Measurements from ENCODE around the gene PTPRT. TPM values are rescaled to one million over a fixed set of nuclear protein-coding genes. Genes with fewer than 3 reads are reported as not detected.

Gene PTPRT
- total RNA-seq, 1 experiment from 2014 or later: 44.5 TPM

DNA sequence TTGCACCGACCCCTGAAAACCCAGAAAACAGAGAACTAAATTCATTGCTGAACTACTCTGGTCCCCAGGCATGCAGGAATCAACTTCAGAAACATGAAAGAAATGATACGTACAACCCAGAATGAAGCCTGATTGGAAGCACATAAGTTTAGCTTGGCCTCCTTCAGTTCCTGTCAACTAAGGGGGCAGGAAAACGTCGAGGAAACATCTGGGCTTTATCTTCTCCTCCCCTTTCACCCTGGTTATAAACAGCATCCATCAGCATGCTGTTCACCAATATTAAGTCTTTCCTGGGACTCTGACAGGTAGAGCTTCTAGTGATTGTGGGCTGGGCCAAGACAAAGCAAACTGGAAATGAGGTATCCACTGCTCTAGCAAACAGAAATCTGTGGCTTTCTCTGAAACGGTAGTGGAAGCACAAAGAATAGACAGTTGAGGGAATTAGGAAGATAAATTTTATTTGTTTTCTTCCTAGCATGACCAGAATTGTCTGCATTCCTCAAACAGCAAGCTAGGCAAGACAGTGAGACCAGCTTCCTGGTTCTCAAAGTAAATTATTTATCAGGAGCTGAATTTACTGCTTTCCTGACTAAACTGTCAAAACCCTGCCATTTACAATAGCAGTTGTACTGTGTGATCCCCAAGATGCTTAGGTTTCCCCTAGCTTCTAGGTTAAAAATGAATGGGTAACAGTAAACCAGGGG, 134.4 kb downstream of the PTPRT start:
- Histone ChIP-seq H4K20me1 (ENCODE audit: insufficient read depth, low read depth, low read length) (no peaks in the 10 kb centered on the region), H3K4me2 (ENCODE audit: low read depth, low read length, poor library complexity, severe bottlenecking) (no peak overlapping the region), H2AFZ (ENCODE audit: low read length) (peak overlapping the region; percentile 46; the same call in 1 of the 2 replicates), H3K79me2 (ENCODE audit: low read length) (no peaks in the 10 kb centered on the region), H3K36me3 (ENCODE audit: insufficient read depth, low read length) (no peaks in the 10 kb centered on the region), H3K9ac (ENCODE audit: low read length) (no peak overlapping the region), H3K4me3 (ENCODE audit: low read length) (no peak overlapping the region), H3K9me3 (ENCODE audit: low read length) (no peaks in the 10 kb centered on the region), H3K4me1 (ENCODE audit: low read length) (peaks cover 45% of the 10 kb centered on the region), H3K9me2 (replicated peaks; ENCODE audit: insufficient read depth, low read length) (no peaks in the 10 kb centered on the region), H3K27me3 (ENCODE audit: low read length) (no peaks in the 10 kb centered on the region), H3K27ac (ENCODE audit: low read length) (peak overlapping the region; percentile 39; the same call in 1 of the 2 replicates)
- no peak for DNase-seq

- H3K27me3 ChIP-seq (ENCODE audit: low read length): no peaks in the 10 kb centered on the region
- H3K4me1 ChIP-seq (ENCODE audit: low read length): peaks cover 43% of the 10 kb centered on the region
- DNase-seq: no peak
- H3K9me2 ChIP-seq (replicated peaks; ENCODE audit: insufficient read depth, low read length): no peaks in the 10 kb centered on the region
- no peak overlapping the region for H2AFZ ChIP-seq (ENCODE audit: low read length)
- no peak overlapping the region for H3K27ac ChIP-seq (ENCODE audit: low read length)
- H3K79me2 ChIP-seq (ENCODE audit: low read length): no peaks in the 10 kb centered on the region
- H4K20me1 ChIP-seq (ENCODE audit: insufficient read depth, low read depth, low read length): no peaks in the 10 kb centered on the region
- no peak overlapping the region for H3K4me2 ChIP-seq (ENCODE audit: low read depth, low read length, poor library complexity, severe bottlenecking)
- H3K4me3 ChIP-seq (ENCODE audit: low read length): no peak overlapping the region
- no peaks in the 10 kb centered on the region for H3K36me3 ChIP-seq (ENCODE audit: insufficient read depth, low read length)
- no peaks in the 10 kb centered on the region for H3K9me3 ChIP-seq (ENCODE audit: low read length)
- no peak overlapping the region for H3K9ac ChIP-seq (ENCODE audit: low read length)
These were observed 137.2 kb downstream of the PTPRT start for GRCh38 chr20:43052532-43052931.

DNA sequence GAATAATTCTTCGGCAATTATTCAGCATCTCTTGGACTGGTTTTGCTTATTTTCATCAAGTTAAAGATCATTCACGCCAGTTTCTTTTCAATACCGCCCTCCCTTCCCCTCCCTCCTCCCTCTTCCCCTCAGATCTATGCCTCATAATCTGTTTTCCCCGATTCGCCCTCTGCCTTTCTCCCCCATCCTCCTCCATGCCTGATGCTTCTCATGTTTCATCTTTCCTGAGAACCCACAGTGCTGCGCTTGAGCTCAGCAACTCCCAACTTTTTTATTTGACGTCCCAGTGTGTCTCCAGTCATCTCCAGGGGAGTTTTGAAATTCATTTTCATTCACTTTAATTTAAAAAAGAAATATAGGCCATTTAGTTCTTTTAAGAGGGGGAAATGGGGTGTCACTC, 142.7 kb downstream of the PTPRT start:
- H2AFZ ChIP-seq (ENCODE audit: low read length): no peak overlapping the region
- H3K36me3 ChIP-seq (ENCODE audit: insufficient read depth, low read length): no peaks in the 10 kb centered on the region
- no peak overlapping the region for H3K9ac ChIP-seq (ENCODE audit: low read length)
- H3K4me1 ChIP-seq (ENCODE audit: low read length): peaks cover 39% of the 10 kb centered on the region
- H3K27ac ChIP-seq (ENCODE audit: low read length): no peak overlapping the region
- H3K79me2 ChIP-seq (ENCODE audit: low read length): no peaks in the 10 kb centered on the region
- no peak overlapping the region for H3K4me3 ChIP-seq (ENCODE audit: low read length)
- no peaks in the 10 kb centered on the region for H4K20me1 ChIP-seq (ENCODE audit: insufficient read depth, low read depth, low read length)
- H3K27me3 ChIP-seq (ENCODE audit: low read length): no peaks in the 10 kb centered on the region
- no peaks in the 10 kb centered on the region for H3K9me2 ChIP-seq (replicated peaks; ENCODE audit: insufficient read depth, low read length)
- H3K9me3 ChIP-seq (ENCODE audit: low read length): no peaks in the 10 kb centered on the region
- DNase-seq: no peak
- no peak overlapping the region for H3K4me2 ChIP-seq (ENCODE audit: low read depth, low read length, poor library complexity, severe bottlenecking)

DNA sequence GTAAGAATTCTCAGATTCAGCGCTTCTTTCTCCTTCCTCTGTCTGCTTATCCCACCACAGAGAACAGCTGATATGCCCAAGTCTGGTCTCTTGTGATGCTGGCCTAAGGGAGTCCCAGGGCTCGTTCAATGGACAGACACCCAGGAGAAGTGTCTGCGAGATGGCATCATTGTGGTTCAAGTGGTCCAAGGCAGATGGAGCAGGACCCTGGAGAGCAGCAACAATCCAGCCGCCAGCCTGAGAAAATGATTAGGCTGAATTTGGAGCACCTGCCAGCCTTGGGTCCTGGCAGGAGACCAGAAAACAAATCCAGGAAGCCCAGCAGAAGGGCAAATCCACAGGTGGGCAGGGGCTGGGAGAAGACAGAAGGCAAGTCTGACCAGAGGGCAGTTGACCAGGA, 145.8 kb downstream of the PTPRT start:
- H3K36me3 ChIP-seq (ENCODE audit: insufficient read depth, low read length): no peaks in the 10 kb centered on the region
- H2AFZ ChIP-seq (ENCODE audit: low read length): no peak overlapping the region
- no peaks in the 10 kb centered on the region for H3K9me3 ChIP-seq (ENCODE audit: low read length)
- H3K4me2 ChIP-seq (ENCODE audit: low read depth, low read length, poor library complexity, severe bottlenecking): no peak overlapping the region
- no peaks in the 10 kb centered on the region for H4K20me1 ChIP-seq (ENCODE audit: insufficient read depth, low read depth, low read length)
- no peaks in the 10 kb centered on the region for H3K79me2 ChIP-seq (ENCODE audit: low read length)
- no peak overlapping the region for H3K4me3 ChIP-seq (ENCODE audit: low read length)
- H3K27me3 ChIP-seq (ENCODE audit: low read length): no peaks in the 10 kb centered on the region
- no peaks in the 10 kb centered on the region for H3K9me2 ChIP-seq (replicated peaks; ENCODE audit: insufficient read depth, low read length)
- peaks cover 31% of the 10 kb centered on the region for H3K4me1 ChIP-seq (ENCODE audit: low read length)
- H3K27ac ChIP-seq (ENCODE audit: low read length): peak overlapping the region; percentile 37; the same call in 1 of the 2 replicates
- no peak overlapping the region for H3K9ac ChIP-seq (ENCODE audit: low read length)
- DNase-seq: no peak

GRCh38 chr20:43040427-43040826, 149.3 kb downstream of the PTPRT start:
- Histone ChIP-seq H2AFZ (ENCODE audit: low read length) (no peak overlapping the region), H3K9me2 (replicated peaks; ENCODE audit: insufficient read depth, low read length) (no peaks in the 10 kb centered on the region), H3K4me1 (ENCODE audit: low read length) (peaks cover 55% of the 10 kb centered on the region), H3K36me3 (ENCODE audit: insufficient read depth, low read length) (no peaks in the 10 kb centered on the region), H3K27me3 (ENCODE audit: low read length) (no peaks in the 10 kb centered on the region), H3K4me3 (ENCODE audit: low read length) (no peak overlapping the region), H3K4me2 (ENCODE audit: low read depth, low read length, poor library complexity, severe bottlenecking) (no peak overlapping the region), H3K79me2 (ENCODE audit: low read length) (no peaks in the 10 kb centered on the region), H3K9ac (ENCODE audit: low read length) (no peak overlapping the region), H3K27ac (ENCODE audit: low read length) (no peak overlapping the region), H3K9me3 (ENCODE audit: low read length) (no peaks in the 10 kb centered on the region), H4K20me1 (ENCODE audit: insufficient read depth, low read depth, low read length) (no peaks in the 10 kb centered on the region)
- peak; percentile 84 for DNase-seq

DNA sequence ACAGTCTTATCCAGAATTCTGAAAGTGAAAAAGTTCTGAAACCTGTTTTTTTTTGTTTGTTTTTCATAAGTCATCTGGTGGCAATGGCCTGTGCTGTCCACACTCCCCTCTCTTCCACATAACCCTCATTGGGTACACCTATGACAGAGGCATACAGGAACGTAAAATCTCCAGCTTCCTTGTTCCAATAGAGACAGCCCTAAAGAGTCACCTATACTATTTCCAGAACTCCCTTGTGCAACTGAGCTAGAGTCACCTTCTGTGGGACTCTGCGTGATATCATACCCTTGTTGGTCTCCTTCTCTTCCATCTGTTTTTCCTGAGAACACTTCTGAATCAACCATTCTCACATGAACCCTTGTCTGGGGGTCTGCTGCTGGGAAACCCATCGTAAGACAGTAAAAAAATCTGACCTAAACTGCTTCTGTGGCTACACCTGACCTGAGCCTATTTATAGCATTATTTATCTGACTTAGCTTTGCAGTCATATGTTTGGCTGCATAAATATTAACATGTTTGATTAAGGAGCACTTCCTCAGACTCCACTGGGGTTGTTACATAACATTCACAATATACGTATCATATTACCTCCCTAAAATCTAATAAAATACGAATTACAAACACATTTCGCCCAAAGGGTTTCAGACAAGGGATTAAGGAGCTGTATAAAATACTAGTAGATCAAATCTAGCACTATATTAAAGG, 151.9 kb downstream of the PTPRT start:
- peak overlapping the region; percentile 17 for H3K4me2 ChIP-seq (ENCODE audit: low read depth, low read length, poor library complexity, severe bottlenecking)
- no peaks in the 10 kb centered on the region for H3K79me2 ChIP-seq (ENCODE audit: low read length)

DNA sequence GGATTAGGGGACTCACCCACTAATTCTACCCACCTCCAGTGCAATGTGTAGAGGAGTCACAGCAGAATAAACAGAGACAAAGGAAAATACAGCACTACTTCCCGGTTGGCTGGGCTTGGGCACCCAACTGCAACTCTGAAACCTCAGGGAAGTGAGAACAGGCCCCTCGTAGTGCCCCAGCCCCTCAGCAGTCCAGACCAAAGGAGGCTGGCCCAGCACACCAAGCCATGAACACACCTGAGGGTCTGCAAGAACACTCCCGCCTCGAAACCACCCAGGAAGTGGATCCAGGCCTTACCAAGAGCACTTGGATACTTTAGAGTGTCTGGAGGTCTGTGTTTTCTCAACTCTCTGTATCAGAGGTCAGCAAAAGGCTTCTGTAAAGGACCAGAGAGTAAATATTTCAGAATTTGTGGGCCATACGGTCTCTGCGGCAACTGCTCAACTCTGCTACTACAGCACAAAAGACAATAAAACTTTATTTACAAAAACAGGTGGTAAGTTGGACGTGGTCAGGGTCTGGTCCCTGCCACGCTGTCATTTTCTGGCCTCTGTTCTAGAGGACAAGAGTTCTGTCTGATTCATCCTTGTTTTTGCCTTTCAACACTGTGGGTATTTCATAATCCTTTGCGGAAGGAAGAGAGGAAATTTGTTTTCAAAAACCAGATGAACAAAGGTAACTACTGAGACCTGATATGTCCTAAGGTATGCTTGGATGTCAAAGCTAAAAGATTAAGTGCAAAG, 154.6 kb downstream of the PTPRT start:
- H3K9me3 ChIP-seq (ENCODE audit: low read length): no peaks in the 10 kb centered on the region
- DNase-seq: no peak
- no peaks in the 10 kb centered on the region for H3K36me3 ChIP-seq (ENCODE audit: insufficient read depth, low read length)
- no peak overlapping the region for H3K4me3 ChIP-seq (ENCODE audit: low read length)
- no peak overlapping the region for H3K4me2 ChIP-seq (ENCODE audit: low read depth, low read length, poor library complexity, severe bottlenecking)
- no peak overlapping the region for H2AFZ ChIP-seq (ENCODE audit: low read length)
- H3K4me1 ChIP-seq (ENCODE audit: low read length): peaks cover 62% of the 10 kb centered on the region
- peak overlapping the region; percentile 53; the same call in 1 of the 2 replicates for H3K27ac ChIP-seq (ENCODE audit: low read length)
- H3K9ac ChIP-seq (ENCODE audit: low read length): no peak overlapping the region
- no peaks in the 10 kb centered on the region for H4K20me1 ChIP-seq (ENCODE audit: insufficient read depth, low read depth, low read length)
- no peaks in the 10 kb centered on the region for H3K27me3 ChIP-seq (ENCODE audit: low read length)
- H3K79me2 ChIP-seq (ENCODE audit: low read length): no peaks in the 10 kb centered on the region
- H3K9me2 ChIP-seq (replicated peaks; ENCODE audit: insufficient read depth, low read length): no peaks in the 10 kb centered on the region

More for the DNA sequence above, 151.9 kb downstream of the PTPRT start:
- H3K9ac ChIP-seq (ENCODE audit: low read length): 0 out of 2 replicates have a peak overlapping the region, but pooled peaks have one; percentile 3
- peaks cover 53% of the 10 kb centered on the region for H3K4me1 ChIP-seq (ENCODE audit: low read length)
- no peaks in the 10 kb centered on the region for H3K36me3 ChIP-seq (ENCODE audit: insufficient read depth, low read length)
- no peaks in the 10 kb centered on the region for H4K20me1 ChIP-seq (ENCODE audit: insufficient read depth, low read depth, low read length)
- no peak overlapping the region for H3K4me3 ChIP-seq (ENCODE audit: low read length)
- H3K9me2 ChIP-seq (replicated peaks; ENCODE audit: insufficient read depth, low read length): no peaks in the 10 kb centered on the region
- no peak overlapping the region for H2AFZ ChIP-seq (ENCODE audit: low read length)
- H3K9me3 ChIP-seq (ENCODE audit: low read length): no peaks in the 10 kb centered on the region
- DNase-seq: no peak
- H3K27ac ChIP-seq (ENCODE audit: low read length): peak overlapping the region; percentile 53
- H3K27me3 ChIP-seq (ENCODE audit: low read length): no peaks in the 10 kb centered on the region

- no peak for DNase-seq
- Histone ChIP-seq H3K4me1 (ENCODE audit: low read length) (peaks cover 63% of the 10 kb centered on the region), H3K27me3 (ENCODE audit: low read length) (no peaks in the 10 kb centered on the region), H3K4me3 (ENCODE audit: low read length) (no peak overlapping the region), H3K4me2 (ENCODE audit: low read depth, low read length, poor library complexity, severe bottlenecking) (no peak overlapping the region), H3K27ac (ENCODE audit: low read length) (no peak overlapping the region), H3K9me2 (replicated peaks; ENCODE audit: insufficient read depth, low read length) (no peaks in the 10 kb centered on the region), H3K36me3 (ENCODE audit: insufficient read depth, low read length) (no peaks in the 10 kb centered on the region), H3K9me3 (ENCODE audit: low read length) (no peaks in the 10 kb centered on the region), H4K20me1 (ENCODE audit: insufficient read depth, low read depth, low read length) (no peaks in the 10 kb centered on the region), H2AFZ (ENCODE audit: low read length) (no peak overlapping the region), H3K79me2 (ENCODE audit: low read length) (no peaks in the 10 kb centered on the region), H3K9ac (ENCODE audit: low read length) (no peak overlapping the region)
These were observed 157.2 kb downstream of the PTPRT start for GRCh38 chr20:43032459-43032858.
